ACHN (cell line): Measurements from ENCODE around the gene ZNF616.

Source experiments
- DNase-seq: peaks from one replicate; pipeline ENCODE4 v3.0.0-alpha.2; 2015
- in situ Hi-C: cut with HindIII; loops from 2 replicates; pipeline ENCODE4 v1.10.0; 2017; ENCODE audit warnings: low sequenced_read_pairs, low pct_ligation_motif_present, low pct_unique_long_range_greater_than_20kb

Gene ZNF616

GRCh38 chr19:52139252-52140031, at the start of gene ZNF616:
Gene ZNF616, minus strand, starts transcription at chr19:52139938. Its CDS starts 9,426 bp downstream, at chr19:52130512.
- peak; percentile 90 for DNase-seq
- in situ Hi-C loops: no loop called here

GRCh38 chr19:52188822-52189734, 49.3 kb upstream of the ZNF616 start:
- DNase-seq: no peak
- in situ Hi-C loops: no loop called here

- in situ Hi-C loops: no loop called here
- DNase-seq: no peak
Measured at GRCh38 chr19:52187407-52187806, 47.7 kb upstream of the ZNF616 start.

GRCh38 chr19:52176574-52176973, 36.8 kb upstream of the ZNF616 start:
- DNase-seq: no peak
- in situ Hi-C loops: no loop called here

- no peak for DNase-seq
- in situ Hi-C loops: no loop called here
Measured at GRCh38 chr19:52172347-52172746, 32.6 kb upstream of the ZNF616 start.

- peak; percentile 64 for DNase-seq
- in situ Hi-C loops: no loop called here
Measured at GRCh38 chr19:52171321-52172169, 31.8 kb upstream of the ZNF616 start, which contains the start of gene ZNF836. Gene ZNF836, minus strand, starts transcription at chr19:52171621. Its CDS starts 3,549 bp downstream, at chr19:52168072.

GRCh38 chr19:52170863-52171320, 31.2 kb upstream of the ZNF616 start:
- no peak for DNase-seq
- in situ Hi-C loops: no loop called here

- DNase-seq: no peak
- in situ Hi-C loops: no loop called here
Measured at GRCh38 chr19:52170304-52170703, 30.6 kb upstream of the ZNF616 start.

- DNase-seq: no peak
- in situ Hi-C loops: no loop called here
Measured at GRCh38 chr19:52155596-52156359, 16.0 kb upstream of the ZNF616 start.

GRCh38 chr19:52148256-52148655, 8.5 kb upstream of the ZNF616 start:
- in situ Hi-C loops: no loop called here
- DNase-seq: no peak

- DNase-seq: no peak
- in situ Hi-C loops: no loop called here
Measured at GRCh38 chr19:52142001-52142595, 2.4 kb upstream of the ZNF616 start.

GRCh38 chr19:52141203-52141602, 1.5 kb upstream of the ZNF616 start:
- no peak for DNase-seq
- in situ Hi-C loops: no loop called here

GRCh38 chr19:52140032-52140710, 433 bp upstream of the ZNF616 start:
- in situ Hi-C loops: no loop called here
- no peak for DNase-seq

- in situ Hi-C loops: no loop called here
- DNase-seq: peak; percentile 20
Measured at GRCh38 chr19:52138983-52139251, 821 bp downstream of the ZNF616 start.

GRCh38 chr19:52138278-52138982, 1.3 kb downstream of the ZNF616 start:
- in situ Hi-C loops: no loop called here
- no peak for DNase-seq

- in situ Hi-C loops: no loop called here
- no peak for DNase-seq
Measured at GRCh38 chr19:52120286-52120685, 19.5 kb downstream of the ZNF616 start.
